Left cardiac atrium (tissue), 4 donors: ENCODE results near the gene HOXD10. TPM values are rescaled to one million over a fixed set of nuclear protein-coding genes. Genes with fewer than 3 reads are reported as not detected.

Source experiments
- ATAC-seq, 2 donors: fragments of 200-7000 bp; cut with Tn5 transposase; one replicate each; pipeline ENCODE4 v1.9.1; 2020; ENCODE audit warnings: mild to moderate bottlenecking in 2 of 2, moderate library complexity in 2 of 2
- DNase-seq: peaks from one replicate; pipeline ENCODE4 v3.0.0-alpha.2; 2020
- intact Hi-C, 2 donors: fragments of 100-400 bp; cut with DNase I; formaldehyde crosslinking; loops; one replicate each; pipeline versions ENCODE4 v1.14.1 to v1.15.1; 2022 to 2023
- microRNA-seq, 2 donors: library from miRNA; unstranded; fragments of <30 nt; microRNA quantifications; one replicate each; pipeline ENCODE4 v1.2.0, GENCODE V29; 2020
- total RNA-seq, 2 donors: library from RNA; stranded (reverse); fragmentation: NEBNext Ultra II Directional; extraction: Animal tissue kit (Norgen Biotek cat#: 25700); gene quantifications; one replicate each; pipeline ENCODE4 v1.2.1, GENCODE V29; 2021
- donor health status: DM: no; HTN: yes; CAD: no.
- donor health status: DM: no; HTN: yes; CAD: no; lungs with severe emphysema.
- donor health status: DM: yes; HTN: yes; CAD: no.
- donor health status: Dilated cardiomyopathy.

The HOXD10 gene
- total RNA-seq, 2 donors from 2014 or later: not detected

- no peak for DNase-seq
- no peak for ATAC-seq
- intact Hi-C loops: no loop called here
Measured at GRCh38 chr2:176164611-176165369, 48.2 kb downstream of the HOXD10 start.

- intact Hi-C loops: no loop called here
- ATAC-seq (no peak), DNase-seq (no peak)
Measured at GRCh38 chr2:176165370-176166050, 48.9 kb downstream of the HOXD10 start.

- intact Hi-C loops: no loop called here
- ATAC-seq (no peak), DNase-seq (no peak)
Measured at GRCh38 chr2:176166272-176166671, 49.7 kb downstream of the HOXD10 start.

- DNase-seq: no peak
- ATAC-seq: no peak
- intact Hi-C loops: no loop called here
Measured at GRCh38 chr2:176167398-176167797, 50.8 kb downstream of the HOXD10 start.

GRCh38 chr2:176169181-176169580 lies 52.6 kb downstream of the HOXD10 start:
- ATAC-seq (no peak), DNase-seq (no peak)
- intact Hi-C loops: no loop called here

Small RNA genes within 50 kb of the gene (microRNA-seq; reads per million reads assigned to microRNA genes)
- gene MIR10B: 2,802 to 7,883 reads per million in 2 donors

Other genes with a start within 250 kb of the HOXD10 start
- 10 to 100 TPM; 28.6 to 33.4 TPM for gene LNPK, start 114.5 kb upstream of the HOXD10 start, total RNA-seq
- not detected for gene EVX2, start 32.8 kb upstream of the HOXD10 start, total RNA-seq
- not detected for gene HOXD13, start 24.1 kb upstream of the HOXD10 start, total RNA-seq
- gene HOXD12, start 17.0 kb upstream of the HOXD10 start, total RNA-seq: not detected
- not detected for gene HOXD11, start 9.5 kb upstream of the HOXD10 start, total RNA-seq
- under 1 TPM; 0.13 to 0.27 TPM for gene HOXD9, start 5.9 kb downstream of the HOXD10 start, total RNA-seq
- gene HOXD8, start 12.9 kb downstream of the HOXD10 start, total RNA-seq: 1 to 10 TPM; 1.2 to 1.3 TPM
- under 1 TPM; 0.29 to 0.53 TPM for gene HOXD4, start 34.8 kb downstream of the HOXD10 start, total RNA-seq
- gene HOXD3, start 40.5 kb downstream of the HOXD10 start, total RNA-seq: 1 to 10 TPM in 1 of 2 donors, under 1 TPM in 1; 0.73 to 1.1 TPM
- gene HOXD1, start 71.9 kb downstream of the HOXD10 start, total RNA-seq: under 1 TPM in 1 of 2 donors, not detected in 1; 0.21 TPM
- 10 to 100 TPM; 37.1 to 41.9 TPM for gene MTX2, start 152.7 kb downstream of the HOXD10 start, total RNA-seq